Stimulated activated CD8-positive, alpha-beta memory T cell treated with anti-CD3 and anti-CD28 coated beads, Interleukin-2, amount 100 ng/mL, for 48 hours (primary cell): ENCODE data around the gene TBC1D2.

Experiments used
- DNase-seq, 2 donors: peaks; one replicate each; pipeline ENCODE4 v3.0.0-alpha.2; 2020; ENCODE audit warnings: low read depth in 2 of 2

Gene TBC1D2

GRCh38 chr9:98236901-98237487 is 18.5 kb downstream of the TBC1D2 start:
- no peak for DNase-seq

- no peak for DNase-seq
Observed at GRCh38 chr9:98235126-98235525, 20.3 kb downstream of the TBC1D2 start.

DNA sequence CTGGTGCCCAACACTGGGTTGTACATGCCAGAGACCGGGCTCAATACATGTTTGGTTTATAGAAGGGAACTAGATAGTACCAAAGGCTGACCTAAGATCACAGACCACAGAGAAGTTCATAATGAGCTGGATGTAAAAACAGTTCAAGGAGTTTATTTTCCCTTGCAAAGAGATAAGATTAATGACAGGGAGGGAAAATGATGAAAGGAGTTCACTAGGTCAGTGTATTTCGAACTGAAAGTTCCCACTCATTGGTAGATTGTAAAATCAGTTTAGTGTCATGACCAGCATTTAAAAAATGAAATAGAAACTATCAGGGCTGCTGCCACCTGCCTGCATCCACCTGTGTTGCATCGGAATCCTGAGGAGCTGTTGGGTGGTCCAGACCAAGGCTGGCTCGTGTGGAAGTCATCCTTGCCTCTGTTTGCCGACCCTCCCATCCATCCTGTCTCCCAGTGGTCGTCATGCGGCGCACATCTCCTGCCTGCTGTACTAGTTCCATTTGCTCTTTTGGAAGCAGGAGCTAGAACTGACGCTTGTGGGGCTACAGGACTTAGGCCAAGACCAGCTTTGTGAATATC is 21.1 kb downstream of the TBC1D2 start:
- no peak for DNase-seq

DNA sequence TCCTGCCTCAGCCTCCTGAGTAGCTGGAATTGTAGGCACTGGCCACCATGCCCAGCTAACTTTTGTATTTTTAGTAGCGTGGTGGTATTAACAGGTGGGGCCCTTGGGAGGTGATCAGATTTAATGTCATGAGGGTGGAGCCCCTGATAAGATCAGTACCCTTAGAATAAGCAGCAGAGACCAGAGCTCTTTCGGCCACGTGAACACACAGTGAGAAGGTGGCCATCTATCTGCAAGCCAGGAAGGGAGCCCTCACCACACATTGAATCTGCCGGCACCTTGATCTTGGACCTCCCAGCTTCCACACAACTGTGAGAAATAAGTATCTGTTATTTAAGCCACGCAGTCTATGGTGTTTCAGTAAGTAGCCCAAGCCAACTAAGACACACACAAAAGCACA is 22.5 kb downstream of the TBC1D2 start:
- no peak for DNase-seq

- no peak for DNase-seq
Observed at GRCh38 chr9:98231770-98232478, 23.5 kb downstream of the TBC1D2 start.

DNA sequence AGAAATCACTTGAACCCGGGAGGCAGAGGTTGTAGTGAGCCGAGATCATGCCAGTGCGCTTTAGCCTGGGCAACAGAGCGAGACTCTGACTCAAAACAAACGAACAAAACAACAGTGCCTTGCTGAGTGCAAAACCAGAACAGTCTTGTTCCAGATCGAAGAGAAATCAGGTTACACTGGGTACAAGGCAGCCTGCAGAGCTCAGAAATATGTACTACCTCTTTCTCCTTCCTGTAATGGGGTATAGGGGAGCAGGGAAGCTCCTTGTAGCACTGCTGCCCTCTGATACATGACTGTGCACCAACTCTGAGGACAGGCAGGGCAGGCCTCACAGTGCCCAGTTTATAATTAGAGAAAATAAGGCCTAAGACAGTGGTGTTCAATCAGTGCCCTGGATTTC is 24.7 kb downstream of the TBC1D2 start:
- no peak for DNase-seq

DNA sequence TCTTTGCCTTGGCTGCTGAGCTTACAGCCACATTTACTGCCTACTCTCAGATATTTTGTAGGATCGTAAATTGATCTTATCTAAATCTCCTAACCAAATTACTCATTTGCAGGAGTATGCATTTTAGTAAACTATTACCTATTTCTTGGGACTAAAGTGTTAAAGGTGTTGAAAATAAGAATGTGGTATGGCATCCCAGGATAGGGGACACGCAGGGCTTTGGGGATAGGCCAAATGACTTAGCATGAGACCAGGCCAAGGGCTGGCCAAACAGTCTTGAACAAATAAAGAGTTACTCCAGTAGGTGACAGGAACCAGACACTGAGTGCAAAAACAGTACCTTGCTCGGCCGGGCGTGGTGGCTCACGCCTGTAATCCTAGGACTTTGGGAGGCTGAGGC is 25.1 kb downstream of the TBC1D2 start:
- DNase-seq: no peak

GRCh38 chr9:98229620-98230019 is 25.8 kb downstream of the TBC1D2 start:
- no peak for DNase-seq

GRCh38 chr9:98229090-98229395 is 26.4 kb downstream of the TBC1D2 start:
- DNase-seq: no peak

GRCh38 chr9:98228392-98229089 is 26.9 kb downstream of the TBC1D2 start:
- no peak for DNase-seq

DNA sequence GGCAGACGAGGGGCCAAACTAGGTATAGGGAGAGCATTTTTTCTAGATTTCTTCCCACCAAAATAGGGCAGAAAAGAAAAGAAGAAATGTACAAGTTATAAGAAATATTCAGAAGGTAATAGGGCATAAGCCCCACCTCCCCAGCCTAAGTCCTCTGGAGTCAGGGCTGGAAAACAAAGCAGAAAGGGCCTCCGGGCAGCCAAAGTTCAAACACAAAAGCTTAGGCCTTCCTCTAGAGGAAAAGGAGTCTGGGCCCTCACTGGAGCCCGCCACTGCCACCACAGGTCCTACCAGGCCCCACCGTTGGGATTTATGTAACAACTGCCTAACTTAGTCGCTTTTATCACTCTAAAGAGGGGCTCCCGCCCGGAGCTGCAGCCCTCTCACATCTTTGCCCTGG is 27.6 kb downstream of the TBC1D2 start:
- DNase-seq: no peak

- no peak for DNase-seq
Observed at GRCh38 chr9:98226957-98227356, 28.5 kb downstream of the TBC1D2 start.

- DNase-seq: no peak
Observed at GRCh38 chr9:98226516-98226915, 28.9 kb downstream of the TBC1D2 start.

DNA sequence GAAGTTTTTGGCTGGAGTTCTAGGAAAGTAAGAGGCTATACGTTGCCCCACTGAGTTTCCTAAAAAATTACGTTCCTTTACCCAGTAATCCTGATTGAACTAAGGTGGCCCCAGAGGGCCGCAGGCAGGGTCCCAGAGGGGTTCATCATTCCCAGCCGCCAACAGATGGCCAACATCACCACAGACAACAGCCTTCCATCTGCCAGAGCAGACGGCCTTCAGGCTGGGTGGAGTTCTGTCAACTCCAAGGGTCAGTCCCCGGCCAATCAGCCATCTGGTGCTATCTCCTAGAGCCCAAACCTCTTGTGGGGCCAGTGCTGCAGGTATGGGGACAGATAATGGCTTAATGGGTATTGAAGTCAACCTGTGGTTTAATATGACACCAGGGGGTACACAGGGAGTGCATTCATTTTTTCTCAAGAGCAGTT is 30.4 kb downstream of the TBC1D2 start:
- DNase-seq: no peak

DNA sequence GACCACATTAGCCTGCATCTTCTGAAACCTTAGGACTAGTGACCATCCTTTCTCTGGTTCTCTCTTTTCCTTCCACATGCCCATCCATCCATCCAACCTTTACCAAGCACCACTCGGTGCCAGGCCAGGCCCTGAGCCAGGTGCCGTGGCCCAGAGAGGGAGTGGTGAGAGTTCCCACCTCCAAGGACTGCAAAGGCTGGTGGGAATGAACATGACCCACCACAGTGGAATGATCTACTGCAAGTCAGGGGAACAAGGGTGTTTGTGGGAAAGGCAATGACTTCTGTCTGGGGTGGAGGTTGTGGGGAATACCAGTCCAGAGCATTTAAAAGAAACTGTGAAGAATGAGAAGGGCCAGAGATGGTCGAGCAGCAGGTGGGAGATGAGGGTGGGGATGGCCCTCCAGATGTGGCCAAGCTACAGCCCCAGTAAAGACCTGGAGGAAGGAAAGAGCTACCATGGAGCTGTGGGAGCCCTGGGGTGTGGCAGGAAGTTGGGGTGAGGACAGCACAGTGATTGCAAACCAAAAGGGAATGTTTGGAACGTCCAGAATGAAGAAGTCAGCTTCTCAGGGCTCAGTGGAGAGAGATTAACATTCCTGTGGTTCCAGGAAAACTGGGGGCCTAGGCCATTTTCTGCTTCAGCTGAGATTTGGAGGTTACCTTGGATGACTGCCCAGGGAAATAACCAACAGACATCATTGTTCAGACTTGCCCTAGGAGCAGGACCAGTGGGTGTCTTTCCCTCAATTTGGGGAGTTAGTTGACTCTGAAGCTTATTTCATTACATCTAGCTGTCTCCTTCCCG is 32.4 kb downstream of the TBC1D2 start:
- DNase-seq: no peak

GRCh38 chr9:98220911-98221310 is 34.5 kb downstream of the TBC1D2 start:
- no peak for DNase-seq

GRCh38 chr9:98219794-98220370 is 35.6 kb downstream of the TBC1D2 start:
- DNase-seq: no peak

GRCh38 chr9:98219364-98219716 is 36.1 kb downstream of the TBC1D2 start:
- no peak for DNase-seq

- no peak for DNase-seq
Observed at GRCh38 chr9:98218562-98219363, 36.7 kb downstream of the TBC1D2 start.

GRCh38 chr9:98217255-98217654 is 38.2 kb downstream of the TBC1D2 start:
- DNase-seq: no peak

DNA sequence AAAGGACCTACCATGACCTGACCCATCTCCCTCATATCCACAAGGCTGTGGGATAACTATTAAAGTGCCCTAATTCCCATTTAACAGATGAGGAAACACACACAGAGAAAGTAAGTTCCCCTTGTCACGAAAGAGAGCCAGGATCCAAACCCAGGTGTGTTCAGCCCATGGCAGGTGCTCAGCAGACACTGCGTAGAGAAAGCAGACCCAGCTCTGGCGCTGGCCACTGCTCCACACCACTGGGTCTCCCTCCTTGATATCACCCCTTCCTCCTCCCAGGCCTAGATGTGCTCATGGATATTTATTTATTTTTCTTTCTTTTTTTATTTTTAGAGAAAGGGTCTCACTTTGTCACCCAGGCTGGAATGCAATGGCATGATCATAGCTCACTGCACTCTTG is 39.1 kb downstream of the TBC1D2 start:
- no peak for DNase-seq
